Osteocyte (in vitro differentiated cells): ENCODE results near the gene ZNF837. TPM values are rescaled to one million over a fixed set of nuclear protein-coding genes. Genes with fewer than 3 reads are reported as not detected.
"Not testable (repeated sequence)": the region's sequence is repeated elsewhere in the genome, so short reads cannot be mapped to it uniquely, and the experiment has no call there.

Experiments used
- DNase-seq: peaks from one replicate; pipeline ENCODE4 v3.0.0; 2021; ENCODE audit warnings: mixed read lengths; ENCODE audit not compliant: unreplicated experiment; ENCODE audit errors: extremely low spot score
- H3K27ac Mint-ChIP-seq: one replicate; pipeline ENCODE4 v1.8.0; 2021; ENCODE audit warnings: mild to moderate bottlenecking, mixed read lengths; ENCODE audit not compliant: unreplicated experiment
- H3K27me3 Mint-ChIP-seq: one replicate; pipeline ENCODE4 v1.8.0; 2021; ENCODE audit warnings: mixed read lengths; ENCODE audit not compliant: unreplicated experiment
- H3K36me3 Mint-ChIP-seq: one replicate; pipeline ENCODE4 v1.8.0; 2021; ENCODE audit warnings: mixed read lengths; ENCODE audit not compliant: unreplicated experiment
- H3K4me1 Mint-ChIP-seq: one replicate; pipeline ENCODE4 v1.8.0; 2021; ENCODE audit warnings: mixed read lengths; ENCODE audit not compliant: unreplicated experiment
- H3K4me3 Mint-ChIP-seq: one replicate; pipeline ENCODE4 v1.8.0; 2021; ENCODE audit warnings: mild to moderate bottlenecking, moderate library complexity, mixed read lengths; ENCODE audit not compliant: unreplicated experiment
- H3K9me3 Mint-ChIP-seq: one replicate; pipeline ENCODE4 v1.8.0; 2021; ENCODE audit warnings: mixed read lengths; ENCODE audit not compliant: unreplicated experiment
- total RNA-seq: library from RNA; stranded (reverse); gene quantifications from 2 replicates; pipeline ENCODE4 v1.2.1, GENCODE V29; 2021
- TF ChIP-seq, protein P1 (sequence below): fragments of 200-600 bp; sonication (generic); IDR thresholded peaks from 2 replicates; pipeline ENCODE4 v1.5.0; 2021; ENCODE audit warnings: antibody characterized with exemption, mild to moderate bottlenecking, moderate library complexity

Gene ZNF837
- total RNA-seq, 1 donor from 2014 or later, result 3.0 TPM

DNA sequence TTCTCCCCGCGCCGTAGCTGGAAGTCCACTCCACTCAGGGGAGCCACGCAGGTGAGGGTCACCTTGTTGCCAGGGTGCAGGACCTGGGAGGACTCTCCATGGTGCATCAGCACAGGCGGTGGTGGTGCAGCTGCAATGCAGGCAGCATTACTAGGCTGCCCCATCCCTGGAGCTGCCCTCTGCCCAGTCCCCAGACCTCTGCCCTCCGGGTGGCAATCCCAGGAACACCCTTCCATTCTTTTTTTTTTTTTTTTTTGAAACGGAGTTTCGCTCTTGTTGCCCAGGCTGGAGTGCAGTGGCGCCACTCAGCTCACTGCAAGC, 29.3 kb downstream of the ZNF837 start:
- Mint-ChIP-seq H3K4me3 (no peak overlapping the region), H3K9me3 (no peaks in the 10 kb centered on the region), H3K27ac (no peak overlapping the region), H3K4me1 (peaks cover 18% of the 10 kb centered on the region), H3K36me3 (peaks cover 10% of the 10 kb centered on the region), H3K27me3 (no peaks in the 10 kb centered on the region)
- TF ChIP-seq, protein P1, sequence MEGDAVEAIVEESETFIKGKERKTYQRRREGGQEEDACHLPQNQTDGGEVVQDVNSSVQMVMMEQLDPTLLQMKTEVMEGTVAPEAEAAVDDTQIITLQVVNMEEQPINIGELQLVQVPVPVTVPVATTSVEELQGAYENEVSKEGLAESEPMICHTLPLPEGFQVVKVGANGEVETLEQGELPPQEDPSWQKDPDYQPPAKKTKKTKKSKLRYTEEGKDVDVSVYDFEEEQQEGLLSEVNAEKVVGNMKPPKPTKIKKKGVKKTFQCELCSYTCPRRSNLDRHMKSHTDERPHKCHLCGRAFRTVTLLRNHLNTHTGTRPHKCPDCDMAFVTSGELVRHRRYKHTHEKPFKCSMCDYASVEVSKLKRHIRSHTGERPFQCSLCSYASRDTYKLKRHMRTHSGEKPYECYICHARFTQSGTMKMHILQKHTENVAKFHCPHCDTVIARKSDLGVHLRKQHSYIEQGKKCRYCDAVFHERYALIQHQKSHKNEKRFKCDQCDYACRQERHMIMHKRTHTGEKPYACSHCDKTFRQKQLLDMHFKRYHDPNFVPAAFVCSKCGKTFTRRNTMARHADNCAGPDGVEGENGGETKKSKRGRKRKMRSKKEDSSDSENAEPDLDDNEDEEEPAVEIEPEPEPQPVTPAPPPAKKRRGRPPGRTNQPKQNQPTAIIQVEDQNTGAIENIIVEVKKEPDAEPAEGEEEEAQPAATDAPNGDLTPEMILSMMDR, result no peak
- DNase-seq, result no peak

DNA sequence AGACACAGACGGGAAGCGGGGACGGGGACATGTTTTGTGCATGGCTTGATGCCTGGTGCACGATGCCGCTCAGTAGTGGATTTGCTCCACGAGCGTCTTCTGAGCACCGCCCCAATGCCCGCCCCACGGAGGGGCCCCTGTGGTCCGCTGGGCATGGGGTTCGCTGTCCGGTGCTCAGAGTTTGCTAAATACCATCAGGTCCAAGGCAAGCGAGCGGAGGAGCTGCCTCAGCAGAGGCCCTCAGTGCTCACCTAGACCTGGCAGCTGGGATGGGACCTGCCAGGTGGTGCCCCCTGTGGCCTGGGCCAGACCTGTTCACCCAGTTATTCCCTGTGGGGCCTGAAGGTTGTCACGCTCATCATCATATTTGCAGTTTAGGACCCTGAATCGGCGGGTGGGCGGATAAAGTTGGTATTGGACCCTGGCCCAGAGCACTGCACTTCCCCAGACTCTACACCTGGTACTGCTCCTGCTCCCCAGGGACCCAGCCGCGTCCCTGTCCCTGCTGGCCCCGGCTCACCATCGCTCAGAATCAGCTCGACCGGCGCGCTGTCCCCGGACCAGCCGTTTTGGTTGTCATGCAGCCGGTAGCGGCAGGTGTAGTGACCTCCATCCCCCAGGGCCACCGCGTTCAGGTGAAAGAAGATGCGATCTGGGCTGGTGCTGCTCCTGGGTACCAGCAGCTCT, 29.8 kb downstream of the ZNF837 start:
- no peak overlapping the region for H3K4me3 Mint-ChIP-seq
- H3K9me3 Mint-ChIP-seq, result no peaks in the 10 kb centered on the region
- DNase-seq, result no peak
- H3K4me1 Mint-ChIP-seq, result peaks cover 22% of the 10 kb centered on the region
- H3K27me3 Mint-ChIP-seq, result no peaks in the 10 kb centered on the region
- no peak overlapping the region for H3K27ac Mint-ChIP-seq
- peaks cover 10% of the 10 kb centered on the region for H3K36me3 Mint-ChIP-seq
- TF ChIP-seq, protein P1, result no peak

DNA sequence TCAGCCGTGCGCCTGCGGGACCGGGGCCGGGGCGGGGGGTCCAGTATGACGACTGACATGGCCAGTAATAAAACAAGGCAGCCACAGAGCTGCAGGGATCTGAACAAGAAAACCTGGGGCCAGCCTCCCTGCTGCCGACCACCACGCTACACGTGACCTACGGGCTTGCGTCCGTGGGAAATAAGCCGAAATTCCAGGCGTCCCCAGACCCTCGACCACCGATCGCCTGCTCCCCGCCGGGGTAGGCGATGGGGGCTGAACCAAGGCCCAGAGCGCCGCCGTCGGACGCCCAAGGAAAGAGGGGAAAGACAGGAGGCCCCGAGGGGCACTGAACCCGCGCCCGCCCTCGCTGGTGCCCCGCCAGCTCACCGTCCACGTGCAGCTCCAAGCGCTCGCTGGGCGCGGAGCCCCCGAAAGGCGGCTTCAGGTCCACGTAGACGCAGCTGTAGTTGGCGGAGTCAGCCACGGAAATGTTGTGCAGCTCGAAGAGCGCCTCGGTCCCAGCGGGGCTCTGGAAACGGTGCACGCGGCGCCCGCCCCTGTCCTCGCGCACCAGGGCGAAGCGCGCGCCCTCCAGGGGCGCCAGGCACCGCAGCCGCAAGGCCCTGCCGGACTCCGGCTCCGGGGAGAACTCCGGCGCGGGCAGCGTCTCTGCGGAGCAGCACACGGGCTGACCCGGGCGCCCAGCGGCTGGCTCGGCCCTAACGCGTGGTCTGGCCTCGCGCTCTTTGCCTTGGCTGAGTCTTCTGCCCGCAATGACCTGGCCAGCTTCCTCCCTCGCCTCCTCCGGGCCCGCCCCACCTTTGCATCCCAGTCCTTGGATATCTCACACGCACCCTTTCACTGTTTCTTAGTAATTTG, 30.6 kb downstream of the ZNF837 start:
- peaks cover 29% of the 10 kb centered on the region for H3K4me1 Mint-ChIP-seq
- TF ChIP-seq, protein P1, result no peak
- DNase-seq, result no peak
- no peak overlapping the region for H3K27ac Mint-ChIP-seq
- H3K9me3 Mint-ChIP-seq, result no peaks in the 10 kb centered on the region
- no peaks in the 10 kb centered on the region for H3K27me3 Mint-ChIP-seq
- H3K36me3 Mint-ChIP-seq, result peaks cover 10% of the 10 kb centered on the region
- H3K4me3 Mint-ChIP-seq, result no peak overlapping the region

DNA sequence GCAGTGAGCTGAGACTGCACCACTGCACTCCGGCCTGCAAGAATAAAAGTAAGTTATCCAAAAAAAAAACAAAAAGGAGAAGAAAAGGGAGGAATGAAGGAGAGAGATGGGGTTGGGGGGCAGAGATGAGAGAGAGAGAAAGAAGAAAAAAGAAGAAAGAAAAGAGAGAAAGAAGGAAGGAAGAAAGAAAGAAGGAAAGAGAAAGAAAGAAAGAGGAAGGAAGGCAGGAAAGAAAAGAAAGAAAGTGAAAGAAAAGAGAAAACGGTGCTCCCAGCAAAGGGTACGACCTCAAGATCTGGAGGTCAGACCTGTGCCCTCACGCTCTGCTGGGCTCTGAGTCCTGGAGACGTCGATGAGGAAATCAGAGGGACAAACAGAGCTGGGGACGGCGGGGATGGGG, 31.2 kb downstream of the ZNF837 start:
- H3K36me3 Mint-ChIP-seq, result peaks cover 13% of the 10 kb centered on the region
- H3K27me3 Mint-ChIP-seq, result no peaks in the 10 kb centered on the region
- H3K4me1 Mint-ChIP-seq, result peaks cover 32% of the 10 kb centered on the region
- TF ChIP-seq, protein P1, result no peak
- DNase-seq, result no peak
- peak overlapping the region; percentile 23 for H3K27ac Mint-ChIP-seq
- H3K4me3 Mint-ChIP-seq, result no peak overlapping the region
- no peaks in the 10 kb centered on the region for H3K9me3 Mint-ChIP-seq

DNA sequence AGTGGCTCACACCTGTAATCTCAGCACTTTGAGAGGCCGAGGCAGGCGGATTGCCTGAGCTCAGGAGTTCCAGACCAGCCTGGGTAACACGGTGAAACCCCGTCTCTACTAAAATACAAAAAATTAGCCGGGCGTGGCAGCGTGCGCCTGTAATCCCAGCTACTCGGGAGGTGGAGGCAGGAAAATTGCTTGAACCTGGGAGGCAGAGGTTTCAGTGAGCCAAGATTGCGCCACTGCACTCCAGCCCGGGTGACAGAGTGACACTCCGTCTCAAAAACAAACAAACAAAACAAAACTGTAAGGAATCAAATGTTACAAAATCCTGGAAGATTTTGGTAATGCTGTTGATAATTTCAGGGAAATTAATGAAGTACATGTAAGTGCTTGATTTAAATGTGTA, 32.8 kb downstream of the ZNF837 start:
- Mint-ChIP-seq H3K27ac (peak overlapping the region; percentile 92), H3K4me3 (peak overlapping the region; percentile 99), H3K4me1 (peaks cover 32% of the 10 kb centered on the region), H3K36me3 (peaks cover 16% of the 10 kb centered on the region)
- DNase-seq, H3K27me3 Mint-ChIP-seq, H3K9me3 Mint-ChIP-seq: not testable (repeated sequence)
